Measurements from ENCODE around the gene RPP30.

Gene RPP30

DNA sequence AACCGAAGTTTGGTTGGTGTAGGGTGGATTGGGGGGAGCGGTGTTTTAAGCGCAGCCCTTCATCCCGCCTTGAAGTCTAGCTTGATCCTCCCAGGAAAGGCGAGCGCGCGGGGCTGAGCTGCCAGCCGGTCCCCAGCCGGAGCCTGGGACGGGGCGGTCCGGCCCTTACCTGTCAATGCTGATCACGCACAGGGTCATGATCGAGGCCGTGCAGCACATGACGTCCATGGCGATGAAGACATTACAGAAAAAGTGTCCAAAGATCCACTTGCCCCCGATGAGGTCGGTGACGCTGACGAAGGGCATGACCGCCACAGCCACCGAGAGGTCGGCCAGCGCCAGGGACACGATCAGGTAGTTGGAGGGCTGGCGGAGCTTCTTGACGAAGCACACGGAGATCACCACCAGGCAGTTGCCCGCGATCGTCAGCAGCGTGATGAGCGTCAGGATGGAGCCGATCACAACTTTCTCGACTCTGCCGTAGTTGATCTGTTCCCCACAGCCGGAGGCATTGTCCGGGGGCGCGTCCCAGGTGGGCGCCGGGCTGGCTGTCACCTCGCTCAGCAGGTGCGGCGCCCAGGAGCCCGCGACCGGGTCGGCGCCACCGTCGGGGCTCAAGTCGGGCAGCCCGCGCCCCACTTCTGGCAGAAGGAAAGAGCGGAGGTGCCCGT lies 14.7 kb upstream of the RPP30 start:
- peak overlapping the region; percentile 53 for H3K4me3 ChIP-seq (replicated peaks; ENCODE audit: low read depth, low read length)
- TF ChIP-seq, protein P1, sequence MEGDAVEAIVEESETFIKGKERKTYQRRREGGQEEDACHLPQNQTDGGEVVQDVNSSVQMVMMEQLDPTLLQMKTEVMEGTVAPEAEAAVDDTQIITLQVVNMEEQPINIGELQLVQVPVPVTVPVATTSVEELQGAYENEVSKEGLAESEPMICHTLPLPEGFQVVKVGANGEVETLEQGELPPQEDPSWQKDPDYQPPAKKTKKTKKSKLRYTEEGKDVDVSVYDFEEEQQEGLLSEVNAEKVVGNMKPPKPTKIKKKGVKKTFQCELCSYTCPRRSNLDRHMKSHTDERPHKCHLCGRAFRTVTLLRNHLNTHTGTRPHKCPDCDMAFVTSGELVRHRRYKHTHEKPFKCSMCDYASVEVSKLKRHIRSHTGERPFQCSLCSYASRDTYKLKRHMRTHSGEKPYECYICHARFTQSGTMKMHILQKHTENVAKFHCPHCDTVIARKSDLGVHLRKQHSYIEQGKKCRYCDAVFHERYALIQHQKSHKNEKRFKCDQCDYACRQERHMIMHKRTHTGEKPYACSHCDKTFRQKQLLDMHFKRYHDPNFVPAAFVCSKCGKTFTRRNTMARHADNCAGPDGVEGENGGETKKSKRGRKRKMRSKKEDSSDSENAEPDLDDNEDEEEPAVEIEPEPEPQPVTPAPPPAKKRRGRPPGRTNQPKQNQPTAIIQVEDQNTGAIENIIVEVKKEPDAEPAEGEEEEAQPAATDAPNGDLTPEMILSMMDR (IDR thresholded peaks at IDR 0.05; ENCODE audit: low read depth, low read length, missing control alignments), result no peak
- no peak for DNase-seq (ENCODE audit: extremely low read depth, low read depth)

DNA sequence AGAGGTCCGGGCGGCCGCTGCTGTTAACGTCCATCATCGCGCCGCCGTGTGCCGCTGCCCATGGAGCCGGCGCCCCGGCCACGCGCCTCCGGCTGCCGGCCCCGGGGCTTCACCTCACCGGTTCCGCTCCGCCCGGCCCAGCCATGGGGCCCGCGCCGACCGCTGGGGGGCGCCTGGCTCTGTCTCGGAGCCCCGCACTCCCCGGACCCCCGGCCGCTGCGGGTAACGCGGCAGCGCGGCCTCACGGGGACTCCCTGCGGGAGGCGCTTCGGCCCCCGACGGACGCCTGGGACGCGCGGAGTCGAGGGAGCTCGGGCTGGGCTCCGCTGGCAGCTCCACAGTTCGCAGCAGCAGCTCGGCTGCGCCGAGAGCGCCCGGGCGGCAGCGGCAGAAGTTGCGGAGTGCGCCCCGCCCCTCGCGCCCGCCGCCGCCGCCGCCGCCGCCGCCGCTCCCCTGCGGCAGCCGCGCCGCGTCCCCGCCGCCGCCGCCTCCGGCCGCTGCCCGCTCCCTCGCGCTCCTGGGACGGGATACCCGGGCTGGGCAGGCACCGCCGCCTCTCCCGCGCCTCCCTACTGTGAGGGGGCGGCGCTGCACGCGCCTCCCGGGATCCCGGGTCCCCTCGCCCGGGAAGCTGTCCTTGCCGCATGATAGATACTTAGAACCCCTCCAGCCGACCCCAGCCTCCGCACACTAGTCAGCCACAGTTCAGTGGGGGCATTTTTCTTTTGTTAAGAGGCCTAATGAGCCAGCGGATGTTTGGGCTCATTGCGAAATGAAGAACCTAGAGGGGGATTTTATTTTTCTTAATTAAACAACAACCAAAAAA lies 13.9 kb upstream of the RPP30 start, which contains the start of gene HTR7:
TSS of gene HTR7 (minus strand) at position 405 of the 826 bp plus-strand sequence. CDS start at position 37, 368 bp downstream.
- no peak for DNase-seq (ENCODE audit: extremely low read depth, low read depth)
- TF ChIP-seq, protein P1 (IDR thresholded peaks at IDR 0.05; ENCODE audit: low read depth, low read length, missing control alignments), result peak; percentile 37

DNA sequence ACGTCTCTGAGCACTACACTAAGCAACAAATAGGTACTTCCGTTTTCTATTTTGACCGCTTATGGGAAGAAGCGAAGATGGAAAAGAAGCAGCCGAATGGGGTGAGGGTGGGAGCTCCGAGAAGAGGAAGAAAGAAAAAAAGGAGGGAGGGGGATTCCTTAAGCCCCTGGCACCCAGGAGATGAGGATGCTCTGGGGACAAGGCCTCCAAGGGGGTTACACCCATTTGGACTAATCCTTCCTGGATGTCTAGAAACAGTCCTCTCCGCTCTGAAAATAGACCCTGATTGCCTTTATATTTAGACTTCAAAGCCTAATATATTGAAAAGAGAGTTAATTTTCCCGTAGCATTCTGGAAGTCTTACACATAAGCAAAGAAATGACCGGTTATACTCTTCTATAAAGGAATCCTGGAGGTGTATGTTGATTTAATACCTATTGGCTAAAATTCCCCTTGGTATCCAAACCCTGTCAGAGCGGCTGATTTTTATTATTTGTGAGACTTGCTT lies 13.3 kb upstream of the RPP30 start:
- DNase-seq (ENCODE audit: extremely low read depth, low read depth), result no peak
- TF ChIP-seq, protein P1 (IDR thresholded peaks at IDR 0.05; ENCODE audit: low read depth, low read length, missing control alignments), result no peak
- H3K4me3 ChIP-seq (replicated peaks; ENCODE audit: low read depth, low read length), result peak overlapping the region; percentile 53

More for the DNA sequence above, 13.9 kb upstream of the RPP30 start, which contains the start of gene HTR7:
- H3K4me3 ChIP-seq (replicated peaks; ENCODE audit: low read depth, low read length), result peak within 1 kb of the TSS; percentile 53

DNA sequence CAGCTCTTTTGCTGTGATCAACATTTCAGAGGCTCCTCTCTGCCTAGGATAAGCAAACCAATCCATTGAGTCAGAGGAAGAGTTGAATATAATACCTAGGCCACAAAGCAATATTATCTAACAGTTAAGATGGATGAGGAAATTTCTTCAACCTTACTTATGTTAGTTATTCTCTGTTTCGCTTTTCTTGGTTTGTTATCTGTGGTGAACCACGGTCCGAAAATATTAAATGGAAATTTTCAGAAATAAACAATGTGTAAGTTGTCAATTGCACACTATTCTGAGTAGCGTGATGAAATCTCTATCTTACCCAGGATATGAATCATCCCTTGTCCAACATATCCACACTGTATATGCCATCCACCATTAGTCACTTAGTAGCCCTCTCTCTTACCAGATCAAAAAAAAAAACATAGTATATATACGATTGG lies 12.4 kb upstream of the RPP30 start:
- no peak overlapping the region for H3K4me3 ChIP-seq (replicated peaks; ENCODE audit: low read depth, low read length)
- DNase-seq (ENCODE audit: extremely low read depth, low read depth), result no peak
- TF ChIP-seq, protein P1 (IDR thresholded peaks at IDR 0.05; ENCODE audit: low read depth, low read length, missing control alignments), result no peak

DNA sequence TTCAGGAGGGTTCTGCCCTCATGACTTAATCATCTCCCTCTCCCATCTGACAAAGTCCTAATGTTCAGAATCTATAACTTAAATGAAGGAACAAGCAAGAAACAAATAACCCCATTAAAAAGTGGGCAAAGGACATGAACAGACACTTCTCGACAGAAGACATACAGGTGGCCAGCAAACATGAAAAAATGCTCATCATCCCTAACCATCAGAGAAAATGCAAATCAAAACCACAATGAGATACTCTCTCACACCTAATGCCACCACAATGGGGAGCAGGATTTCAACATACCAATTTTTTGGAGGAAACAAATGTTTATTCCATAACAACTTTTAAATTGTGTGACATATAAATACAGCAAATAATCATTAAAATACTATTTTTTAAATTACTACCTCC lies 11.0 kb upstream of the RPP30 start:
- TF ChIP-seq, protein P1 (IDR thresholded peaks at IDR 0.05; ENCODE audit: low read depth, low read length, missing control alignments), result no peak
- no peak for DNase-seq (ENCODE audit: extremely low read depth, low read depth)

DNA sequence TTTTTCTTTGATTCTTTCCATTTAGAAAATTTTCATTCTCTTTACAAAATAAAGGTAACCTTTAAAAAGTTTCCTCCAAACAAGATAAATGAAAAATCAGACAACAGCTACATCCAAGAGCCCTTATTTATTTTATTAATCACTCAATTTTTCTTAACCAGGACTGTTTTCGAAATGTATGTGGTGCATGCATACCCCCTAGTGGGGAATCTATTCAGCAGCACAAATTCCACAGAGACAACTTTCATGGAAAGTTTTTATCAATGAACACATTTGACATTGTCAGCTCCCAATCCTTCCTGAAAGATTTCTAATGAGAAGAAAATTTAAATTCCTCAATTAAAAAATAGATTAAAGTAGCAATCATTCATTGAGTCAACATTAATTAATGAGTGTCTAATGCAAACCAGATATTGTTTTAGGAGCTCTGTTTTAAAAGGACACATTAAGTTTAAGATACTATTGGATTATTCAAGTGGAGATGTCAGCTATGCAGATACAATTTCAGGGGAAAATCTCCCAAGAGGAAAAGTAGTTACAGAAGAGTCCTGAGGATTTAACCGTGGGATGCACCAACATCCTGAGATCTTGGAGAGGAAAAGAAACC lies 8.8 kb upstream of the RPP30 start:
- no peak overlapping the region for H3K4me3 ChIP-seq (replicated peaks; ENCODE audit: low read depth, low read length)
- TF ChIP-seq, protein P1 (IDR thresholded peaks at IDR 0.05; ENCODE audit: low read depth, low read length, missing control alignments), result peak; percentile 66
- no peak for DNase-seq (ENCODE audit: extremely low read depth, low read depth)

More for the DNA sequence above, 11.0 kb upstream of the RPP30 start:
- H3K4me3 ChIP-seq (replicated peaks; ENCODE audit: low read depth, low read length), result no peak overlapping the region
